D721Med (cell line): ENCODE measurements around the gene SCGB2A2.

Source experiments
- DNase-seq: peaks from one replicate; pipeline ENCODE4 v3.0.0; 2011; ENCODE audit warnings: low spot score; ENCODE audit not compliant: insufficient read length
- FAIRE-seq: peaks from 2 replicates; lab custom pipeline; 2011; peaks lifted over from hg19 to GRCh38; lab: Jason Lieb, UNC
- TF ChIP-seq, protein P1 (sequence below): IDR thresholded peaks from 2 replicates; pipeline ENCODE4 v1.5.1; 2012; ENCODE audit warnings: mild to moderate bottlenecking, control low read depth; ENCODE audit not compliant: insufficient read depth; ENCODE audit errors: missing control alignments

Gene SCGB2A2

DNA sequence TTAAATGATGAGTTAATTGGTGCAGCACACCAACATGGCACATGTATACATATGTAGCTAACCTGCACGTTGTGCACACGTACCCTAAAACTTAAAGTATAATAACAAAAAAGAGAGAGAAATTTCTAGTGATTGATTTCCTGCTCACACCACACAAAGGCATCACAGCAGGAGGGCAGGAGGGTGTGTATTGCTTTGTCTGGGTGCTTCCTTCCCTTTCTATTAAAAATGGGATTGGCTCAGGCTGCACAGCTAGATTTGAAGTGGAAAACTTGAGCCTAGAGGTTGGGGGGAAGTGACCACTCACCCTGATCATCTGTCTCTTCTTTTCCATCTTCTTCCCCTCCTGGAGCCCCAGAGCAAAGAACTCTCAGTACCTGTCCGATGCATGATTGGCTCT is 28.9 kb upstream of the SCGB2A2 start:
- TF ChIP-seq, protein P1, sequence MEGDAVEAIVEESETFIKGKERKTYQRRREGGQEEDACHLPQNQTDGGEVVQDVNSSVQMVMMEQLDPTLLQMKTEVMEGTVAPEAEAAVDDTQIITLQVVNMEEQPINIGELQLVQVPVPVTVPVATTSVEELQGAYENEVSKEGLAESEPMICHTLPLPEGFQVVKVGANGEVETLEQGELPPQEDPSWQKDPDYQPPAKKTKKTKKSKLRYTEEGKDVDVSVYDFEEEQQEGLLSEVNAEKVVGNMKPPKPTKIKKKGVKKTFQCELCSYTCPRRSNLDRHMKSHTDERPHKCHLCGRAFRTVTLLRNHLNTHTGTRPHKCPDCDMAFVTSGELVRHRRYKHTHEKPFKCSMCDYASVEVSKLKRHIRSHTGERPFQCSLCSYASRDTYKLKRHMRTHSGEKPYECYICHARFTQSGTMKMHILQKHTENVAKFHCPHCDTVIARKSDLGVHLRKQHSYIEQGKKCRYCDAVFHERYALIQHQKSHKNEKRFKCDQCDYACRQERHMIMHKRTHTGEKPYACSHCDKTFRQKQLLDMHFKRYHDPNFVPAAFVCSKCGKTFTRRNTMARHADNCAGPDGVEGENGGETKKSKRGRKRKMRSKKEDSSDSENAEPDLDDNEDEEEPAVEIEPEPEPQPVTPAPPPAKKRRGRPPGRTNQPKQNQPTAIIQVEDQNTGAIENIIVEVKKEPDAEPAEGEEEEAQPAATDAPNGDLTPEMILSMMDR = no peak
- FAIRE-seq (no peak), DNase-seq (no peak)

DNA sequence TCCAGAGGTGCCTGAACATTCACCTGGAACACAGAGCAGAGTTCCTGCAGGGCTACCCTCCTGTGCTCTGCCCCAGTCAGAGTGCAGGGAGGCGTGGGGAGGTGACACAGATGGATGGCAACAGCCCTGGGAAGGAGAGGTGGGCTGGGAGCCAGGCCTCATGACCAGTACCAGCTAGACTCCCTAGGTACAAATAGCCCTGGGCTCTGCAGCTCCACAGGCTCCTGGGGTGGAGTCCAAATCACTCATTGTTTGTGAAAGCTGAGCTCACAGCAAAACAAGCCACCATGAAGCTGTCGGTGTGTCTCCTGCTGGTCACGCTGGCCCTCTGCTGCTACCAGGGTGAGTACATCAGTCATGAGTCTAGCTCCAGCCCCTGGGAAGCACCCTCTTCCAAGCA is 27.9 kb upstream of the SCGB2A2 start, which contains the start of gene SCGB1D2:
Gene SCGB1D2, plus strand, starts transcription at position 219 of the 400 bp plus-strand sequence. Its CDS starts 69 bp downstream, at position 288.
- FAIRE-seq (no peak), DNase-seq (no peak)
- TF ChIP-seq, protein P1 = no peak

DNA sequence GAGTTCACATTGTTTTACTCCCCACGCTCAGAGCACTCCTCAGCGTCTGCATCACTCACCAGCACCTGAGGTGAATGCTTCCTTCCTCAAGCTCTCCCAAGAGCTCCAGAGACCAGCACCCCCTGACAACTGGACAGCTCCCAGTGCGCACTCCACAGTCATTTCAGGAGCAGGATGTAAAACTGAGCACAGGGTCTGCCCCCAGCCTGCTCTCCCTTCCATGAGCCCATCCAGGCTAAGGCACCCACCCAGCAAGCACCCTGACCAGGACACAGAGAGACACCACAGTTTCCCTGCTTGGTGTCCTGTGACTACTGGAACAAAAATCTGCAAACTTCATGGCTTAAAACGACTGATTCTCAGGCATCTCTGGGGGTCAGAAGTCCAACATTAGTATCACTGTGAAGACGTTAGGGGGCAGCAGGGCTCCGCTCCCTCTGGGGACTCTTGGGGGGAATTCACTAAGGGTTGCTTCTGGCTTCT is 24.6 kb upstream of the SCGB2A2 start:
- DNase-seq (no peak), FAIRE-seq (no peak)
- TF ChIP-seq, protein P1 = peak; percentile 29

DNA sequence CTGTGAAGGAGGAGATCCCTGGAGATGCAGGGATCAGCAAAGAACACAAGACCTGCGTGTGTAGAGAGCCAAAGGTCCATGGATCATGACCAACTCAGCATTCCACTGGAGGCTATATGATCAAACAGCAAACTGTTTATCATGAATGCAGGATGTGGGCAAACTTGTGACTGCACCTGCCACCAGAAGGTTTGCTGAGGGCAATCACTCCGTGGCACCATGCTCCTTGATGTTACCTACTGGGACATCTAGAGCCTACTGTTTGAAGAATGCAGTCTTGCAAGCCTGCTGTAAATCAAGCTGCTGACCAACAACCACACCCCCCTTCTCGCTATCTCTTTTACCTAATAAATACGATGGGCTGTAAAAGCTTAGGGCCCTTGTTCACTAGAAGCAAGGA is 18.3 kb upstream of the SCGB2A2 start:
- DNase-seq (no peak), FAIRE-seq (no peak)
- TF ChIP-seq, protein P1 = no peak

DNA sequence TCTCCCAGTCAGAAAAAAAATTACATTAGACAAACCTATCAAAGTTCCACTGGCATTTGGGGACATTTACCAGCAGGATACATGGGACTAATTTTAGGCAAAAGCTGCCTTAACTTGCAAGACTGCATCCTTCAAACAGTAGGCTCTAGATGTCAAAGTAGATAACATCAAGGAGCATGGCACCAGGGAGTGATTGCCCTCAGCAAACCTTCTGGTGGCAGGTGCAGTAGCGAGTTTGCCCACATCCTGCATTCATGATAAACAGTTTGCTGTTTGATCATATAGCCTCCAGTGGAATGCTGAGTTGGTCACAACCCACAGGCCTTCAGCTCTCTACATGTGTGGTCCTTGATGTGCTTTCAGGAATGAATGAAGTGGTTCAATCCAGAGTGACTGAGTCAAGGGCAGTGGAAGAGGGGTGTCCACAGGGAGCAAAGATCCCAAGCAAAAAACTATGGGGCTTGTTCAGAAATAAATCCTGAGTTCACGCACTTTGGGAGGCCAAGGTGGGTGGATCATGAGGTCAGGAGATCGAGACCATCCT is 15.9 kb upstream of the SCGB2A2 start:
- FAIRE-seq (no peak), DNase-seq (no peak)
- TF ChIP-seq, protein P1 = no peak

DNA sequence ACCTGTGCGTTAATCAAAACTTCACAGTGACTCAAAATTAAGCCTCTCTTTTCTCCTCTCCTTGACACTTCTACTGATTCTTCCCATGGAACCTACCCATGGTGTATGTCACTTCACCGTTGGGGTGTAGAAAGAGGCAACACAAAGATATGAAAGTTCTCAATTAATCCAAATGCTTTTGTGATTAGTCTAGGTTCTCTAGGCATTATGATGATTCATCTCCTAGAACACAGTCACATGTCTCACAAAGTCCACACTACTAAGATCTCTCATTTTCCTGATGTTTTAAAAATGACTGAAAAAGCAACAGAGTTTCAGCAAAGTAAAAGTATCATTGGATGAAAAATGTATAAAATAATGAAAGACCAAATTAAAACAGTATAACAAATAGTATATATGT is 13.7 kb upstream of the SCGB2A2 start:
- DNase-seq (no peak), FAIRE-seq (no peak)
- TF ChIP-seq, protein P1 = no peak

DNA sequence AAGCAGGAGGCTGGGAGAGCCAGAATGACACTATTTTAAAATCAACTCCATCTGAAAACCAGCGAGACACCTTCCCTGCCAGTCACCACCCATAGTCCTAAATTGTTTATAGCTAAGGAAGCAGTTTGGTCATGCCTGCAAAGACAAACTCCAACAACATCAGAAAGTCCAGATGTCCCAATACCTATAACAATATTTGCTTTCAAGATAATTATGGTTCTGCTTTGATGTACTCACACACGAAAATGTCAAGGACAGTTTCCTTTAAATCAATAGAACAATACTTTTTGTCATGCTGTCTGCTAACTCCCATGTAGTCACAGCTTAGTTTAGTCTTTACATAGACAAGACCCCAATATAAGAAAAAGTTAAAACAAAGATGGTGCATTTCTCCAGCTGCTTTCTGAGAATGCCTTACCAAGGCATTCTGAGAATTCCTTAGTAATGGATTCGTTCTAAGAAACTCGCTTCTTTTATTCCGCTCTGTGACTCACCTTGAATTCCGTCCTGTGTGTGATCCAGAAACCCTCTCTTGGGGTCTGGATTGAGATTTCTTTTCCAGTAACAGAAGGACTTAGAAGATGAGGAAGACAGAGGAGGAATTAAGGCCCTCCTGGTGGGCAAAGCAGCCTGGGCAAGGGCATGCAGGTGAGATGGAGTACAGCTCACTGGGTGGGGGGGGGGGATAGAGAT is 9.6 kb upstream of the SCGB2A2 start:
- no peak for DNase-seq
- FAIRE-seq = no peak
- TF ChIP-seq, protein P1 = no peak
